ENCODE measurements around the gene AGO1. TPM values are rescaled to one million over a fixed set of nuclear protein-coding genes. Genes with fewer than 3 reads are reported as not detected.
"Not testable (repeated sequence)": the region's sequence is repeated elsewhere in the genome, so short reads cannot be mapped to it uniquely, and the experiment has no call there.

Gene AGO1
- total RNA-seq, 1 donor from 2014 or later, result 29.8 TPM

GRCh38 chr1:35972631-35973030, 89.6 kb downstream of the AGO1 start:
- not testable (repeated sequence) for DNase-seq (ENCODE audit: low spot score)

GRCh38 chr1:35980090-35980489, 97.1 kb downstream of the AGO1 start:
- DNase-seq (ENCODE audit: low spot score), result no peak

Other genes with a start within 250 kb of the AGO1 start
- gene PSMB2, start 241.7 kb upstream of the AGO1 start, total RNA-seq, result 40.1 TPM
- gene C1orf216, start 164.3 kb upstream of the AGO1 start, total RNA-seq, result 11.0 TPM
- gene CLSPN, start 113.2 kb upstream of the AGO1 start, total RNA-seq, result 0.95 TPM
- gene AGO4, start 75.2 kb upstream of the AGO1 start, total RNA-seq, result 19.3 TPM
- 23.8 TPM for gene AGO3, start 47.9 kb downstream of the AGO1 start, total RNA-seq
- 0.75 TPM for gene TEKT2, start 200.9 kb downstream of the AGO1 start, total RNA-seq
- gene ADPRS, start 205.7 kb downstream of the AGO1 start, total RNA-seq, result 28.9 TPM
- 10.8 TPM for gene COL8A2, start 242.0 kb downstream of the AGO1 start, total RNA-seq

All from mucosa of gallbladder (tissue), 1 donor.